Suppressor macrophage treated with lipopolysaccharide for 4 hours (primary cell): ENCODE measurements around the gene CFB.
"Not testable (repeated sequence)": the region's sequence is repeated elsewhere in the genome, so short reads cannot be mapped to it uniquely, and the experiment has no call there.

Source experiments
- DNase-seq: peaks from one replicate; pipeline ENCODE4 v3.0.0-alpha.2; 2020

CFB gene

DNA sequence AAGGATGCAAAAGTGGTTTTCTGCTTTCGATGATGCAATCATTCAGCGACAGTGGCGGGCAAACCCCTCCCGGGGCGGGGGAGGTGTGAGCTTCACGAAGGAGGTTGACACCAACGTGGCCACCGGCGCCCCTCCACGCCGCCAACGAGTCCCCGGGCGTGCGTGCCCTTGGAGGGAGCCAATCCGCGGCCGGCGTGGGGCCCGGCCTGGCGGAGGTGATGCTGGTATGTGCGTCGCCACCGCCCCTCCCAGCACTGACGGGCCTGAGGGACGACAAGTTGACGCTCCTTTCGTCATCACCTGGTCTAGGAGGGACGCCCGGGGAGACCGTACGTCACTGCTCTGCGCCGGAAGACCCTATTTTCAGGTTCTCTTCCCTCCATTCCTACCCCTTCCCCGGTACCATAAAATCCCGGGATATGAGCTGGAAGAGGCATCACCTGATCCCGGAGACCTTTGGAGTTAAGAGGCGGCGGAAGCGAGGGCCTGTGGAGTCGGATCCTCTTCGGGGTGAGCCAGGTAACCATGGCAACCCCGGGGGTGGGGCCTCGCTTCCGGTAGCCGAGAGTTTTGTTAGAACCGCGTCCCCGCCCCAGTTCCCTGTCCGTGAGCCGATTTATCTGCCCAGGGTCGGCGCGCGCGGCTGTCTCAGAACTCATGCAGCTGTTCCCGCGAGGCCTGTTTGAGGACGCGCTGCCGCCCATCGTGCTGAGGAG lies 26.3 kb downstream of the CFB start, which contains the start of gene DXO:
Gene DXO, minus strand, starts transcription at position 146 of the 716 bp plus-strand sequence. CDS start 463 bp downstream, outside the sequence.
- DNase-seq = peak; percentile 98

DNA sequence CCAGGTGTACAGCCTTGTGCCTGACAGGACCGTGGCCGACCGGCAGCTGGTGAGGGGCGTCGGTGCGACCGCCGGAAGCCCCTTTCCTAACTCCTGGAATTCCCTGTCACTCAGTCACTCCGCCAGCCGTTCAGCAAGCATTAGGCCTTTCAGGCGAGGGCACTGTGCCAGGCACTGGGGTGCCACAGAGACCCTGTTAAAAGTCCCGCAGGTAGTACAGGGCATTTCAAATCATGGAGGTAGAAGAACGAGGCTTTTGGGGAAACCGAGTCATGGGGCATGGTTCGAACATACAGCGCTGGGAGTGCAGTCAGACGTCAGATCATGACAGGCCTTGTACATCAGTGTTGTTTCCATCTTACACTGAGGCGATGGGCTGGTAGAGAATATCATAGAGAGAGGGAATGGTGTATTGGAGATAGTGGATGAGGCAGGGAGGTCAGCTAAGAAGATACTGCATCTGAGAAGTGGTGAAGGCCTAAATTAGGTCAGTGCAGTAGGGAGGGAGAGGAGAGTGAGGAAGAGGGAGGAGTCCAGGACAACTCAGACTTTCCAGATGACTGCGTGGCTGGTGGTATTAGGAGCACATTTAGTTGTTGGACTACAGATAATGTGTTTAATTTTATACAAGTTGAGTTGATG lies 26.9 kb downstream of the CFB start:
- DNase-seq = peak; percentile 60

DNA sequence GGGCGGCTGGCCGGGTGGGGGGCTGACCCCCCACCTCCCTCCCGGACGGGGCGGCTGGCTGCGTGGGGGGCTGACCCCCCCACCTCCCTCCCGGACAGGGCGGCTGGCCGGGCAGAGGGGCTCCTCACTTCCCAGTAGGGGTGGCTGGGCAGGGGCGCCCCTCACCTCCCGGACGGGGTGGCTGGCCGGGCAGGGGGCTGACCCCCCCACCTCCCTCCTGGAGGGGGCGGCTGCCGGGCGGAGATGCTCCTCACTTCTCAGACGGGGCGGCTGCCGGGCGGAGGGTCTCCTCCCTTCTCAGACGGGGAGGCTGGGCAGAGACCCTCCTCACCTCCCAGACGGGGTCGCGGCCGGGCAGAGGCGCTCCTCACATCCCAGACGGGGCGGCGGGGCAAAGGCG lies 30.2 kb downstream of the CFB start:
- DNase-seq = not testable (repeated sequence)

DNA sequence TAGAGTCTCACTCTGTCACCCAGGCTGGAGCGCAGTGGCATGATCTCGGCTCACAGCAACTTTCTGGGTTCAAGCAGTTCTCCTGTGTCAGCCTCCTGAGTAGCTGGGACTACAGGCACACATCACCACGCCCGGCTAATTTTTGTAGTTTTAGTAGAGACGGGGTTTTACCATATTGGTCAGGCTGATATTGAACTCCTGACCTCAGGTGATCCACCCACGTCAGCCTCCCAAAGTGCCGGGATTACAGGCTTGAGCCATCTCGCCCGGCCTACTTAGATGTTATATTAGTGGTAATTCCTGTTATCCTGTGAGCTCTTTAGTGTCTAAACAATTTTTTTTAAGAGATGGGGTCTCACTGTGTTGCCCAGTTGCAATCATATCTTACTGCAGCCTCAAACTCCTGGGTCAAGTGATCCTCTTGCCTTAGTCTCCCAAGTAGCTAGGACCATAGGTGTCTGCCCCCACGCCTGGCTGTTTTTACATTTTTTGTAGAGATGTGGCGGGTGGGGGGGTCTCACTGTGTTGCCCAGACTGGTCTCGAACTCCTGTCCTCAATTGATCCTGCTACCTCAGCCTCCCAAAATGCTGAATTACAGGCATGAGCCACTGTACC lies 32.0 kb downstream of the CFB start:
- DNase-seq = no peak

DNA sequence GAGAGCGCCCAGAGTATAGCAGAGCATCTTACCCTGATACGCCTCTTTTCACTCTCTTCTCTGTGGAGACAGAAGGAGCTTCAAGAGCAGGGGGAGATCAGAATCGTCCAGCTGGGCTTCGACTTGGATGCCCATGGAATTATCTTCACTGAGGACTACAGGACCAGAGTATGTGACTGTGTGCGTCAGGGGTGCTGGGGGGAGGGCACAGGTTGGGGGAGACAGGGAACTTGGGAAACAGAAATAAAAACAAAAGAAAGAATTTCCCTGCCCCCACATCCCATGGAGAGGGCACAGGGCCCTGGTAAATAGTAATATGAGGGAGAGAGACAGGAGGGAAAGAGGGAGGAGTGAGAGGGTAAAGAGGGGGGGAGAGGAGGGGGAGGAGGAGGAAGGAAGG lies 32.9 kb downstream of the CFB start:
- DNase-seq = no peak

DNA sequence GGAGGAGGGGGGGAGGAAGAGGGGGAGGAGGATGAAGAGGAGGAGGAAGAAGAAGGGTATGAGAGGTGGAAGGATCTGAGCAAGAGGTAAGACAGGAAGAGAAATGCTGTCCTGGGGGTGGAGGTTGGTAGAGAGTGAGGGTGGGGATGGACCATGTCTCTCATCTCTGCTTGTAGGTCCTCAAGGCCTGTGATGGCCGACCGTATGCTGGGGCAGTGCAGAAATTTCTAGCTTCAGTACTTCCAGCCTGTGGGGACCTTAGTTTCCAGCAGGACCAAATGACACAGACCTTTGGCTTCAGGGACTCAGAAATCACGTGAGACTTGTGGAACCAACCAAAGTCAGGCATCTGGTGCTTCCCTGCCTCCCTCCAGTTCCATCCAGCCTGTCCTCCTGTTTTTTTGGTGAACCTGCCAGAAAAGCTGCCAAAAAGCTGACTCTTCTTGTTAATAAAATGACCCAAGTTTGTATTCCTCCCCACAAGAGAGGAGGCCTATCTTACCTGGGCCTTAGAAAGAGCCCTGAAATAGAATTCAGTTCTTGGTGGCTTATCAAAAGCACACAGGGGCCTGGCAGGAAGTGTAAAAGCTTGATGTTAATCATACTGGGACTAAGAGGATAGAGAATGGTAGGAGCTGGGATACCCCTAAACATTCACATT lies 33.5 kb downstream of the CFB start:
- no peak for DNase-seq

DNA sequence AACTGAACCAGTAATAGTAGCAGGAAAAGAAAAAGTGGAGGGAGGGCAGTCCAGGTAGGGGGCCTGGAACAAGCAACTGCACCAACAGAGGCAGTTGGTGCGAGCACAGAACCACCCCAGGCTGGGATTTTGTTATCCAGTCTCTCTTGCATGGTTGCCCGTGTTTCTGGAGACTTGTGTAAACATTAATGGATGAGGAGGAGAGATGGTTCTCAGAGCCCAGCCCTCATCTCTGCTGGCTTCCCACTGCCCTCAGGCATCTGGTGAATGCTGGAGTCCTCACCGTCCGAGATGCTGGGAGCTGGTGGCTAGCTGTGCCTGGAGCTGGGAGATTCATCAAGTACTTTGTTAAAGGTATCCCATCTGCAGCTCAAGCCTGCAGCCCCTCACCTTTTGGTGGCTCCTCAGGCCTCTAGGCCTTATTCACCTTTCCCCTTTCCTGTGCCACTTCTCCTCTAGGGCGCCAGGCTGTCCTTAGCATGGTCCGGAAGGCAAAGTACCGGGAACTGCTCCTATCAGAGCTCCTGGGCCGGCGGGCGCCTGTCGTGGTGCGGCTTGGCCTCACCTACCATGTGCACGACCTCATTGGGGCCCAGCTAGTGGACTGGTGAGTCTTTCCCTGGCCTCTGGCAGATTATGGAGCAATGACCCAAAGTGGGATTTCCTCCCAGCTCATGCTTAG lies 34.4 kb downstream of the CFB start:
- DNase-seq = not testable (repeated sequence)

DNA sequence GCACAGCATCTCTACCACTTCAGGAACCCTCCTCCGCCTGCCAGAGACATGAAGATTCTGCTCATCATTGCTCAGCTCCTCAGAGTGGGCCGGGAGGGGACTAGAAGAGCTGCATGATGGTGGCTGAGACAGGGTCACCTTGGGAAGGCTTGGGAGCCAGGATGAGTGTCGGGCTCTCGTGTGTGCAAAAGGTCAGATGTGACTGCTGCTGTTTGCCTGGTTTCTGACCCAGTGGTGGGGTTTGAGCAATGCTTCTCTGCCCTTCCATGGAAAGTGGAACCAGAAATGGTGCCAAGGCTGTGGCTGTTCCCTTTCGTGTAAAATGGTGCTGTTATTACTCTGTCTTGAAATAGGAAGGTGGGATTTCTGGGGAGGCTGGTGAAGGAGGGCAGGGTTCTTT lies 35.1 kb downstream of the CFB start:
- not testable (repeated sequence) for DNase-seq

DNA sequence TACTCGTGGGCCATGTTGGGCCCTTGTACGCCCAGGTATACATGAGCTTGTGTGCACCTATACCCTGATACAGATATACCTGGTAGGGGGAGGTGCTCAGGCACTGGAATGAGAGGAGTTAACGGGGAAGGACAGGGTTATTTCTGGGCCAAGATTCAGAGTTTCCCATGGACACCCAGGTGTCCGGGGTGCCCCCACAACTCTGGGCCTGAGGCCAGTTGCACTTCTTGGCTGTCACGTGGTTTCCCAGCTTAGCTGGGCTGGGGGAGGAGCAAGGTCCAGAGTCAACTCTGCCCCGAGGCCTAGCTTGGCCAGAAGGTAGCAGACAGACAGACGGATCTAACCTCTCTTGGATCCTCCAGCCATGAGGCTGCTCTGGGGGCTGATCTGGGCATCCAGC lies 35.8 kb downstream of the CFB start, which contains the start of gene C4A:
Gene C4A, plus strand, starts transcription at position 314 of the 400 bp plus-strand sequence. Its CDS starts 51 bp downstream, at position 365.
- not testable (repeated sequence) for DNase-seq

DNA sequence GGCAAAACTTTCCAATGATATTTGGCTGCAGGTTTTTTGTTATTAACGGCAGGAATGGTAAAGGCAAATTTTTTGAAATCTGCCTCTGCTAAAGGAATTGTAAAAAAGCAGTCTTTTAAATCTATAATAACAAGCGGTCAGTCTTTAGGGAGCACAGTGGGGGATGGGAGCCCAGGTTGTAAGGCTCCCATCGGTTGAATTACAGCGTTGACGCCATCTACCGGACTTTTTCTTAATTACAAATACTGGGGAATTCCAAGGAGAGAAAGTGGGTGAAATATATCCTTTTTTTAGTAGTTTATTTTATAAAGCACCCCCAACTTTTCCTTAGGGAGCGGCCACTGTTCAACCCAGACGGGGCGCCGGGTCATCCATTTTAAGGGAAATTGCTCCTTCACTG lies 43.5 kb downstream of the CFB start:
- DNase-seq = not testable (repeated sequence)

DNA sequence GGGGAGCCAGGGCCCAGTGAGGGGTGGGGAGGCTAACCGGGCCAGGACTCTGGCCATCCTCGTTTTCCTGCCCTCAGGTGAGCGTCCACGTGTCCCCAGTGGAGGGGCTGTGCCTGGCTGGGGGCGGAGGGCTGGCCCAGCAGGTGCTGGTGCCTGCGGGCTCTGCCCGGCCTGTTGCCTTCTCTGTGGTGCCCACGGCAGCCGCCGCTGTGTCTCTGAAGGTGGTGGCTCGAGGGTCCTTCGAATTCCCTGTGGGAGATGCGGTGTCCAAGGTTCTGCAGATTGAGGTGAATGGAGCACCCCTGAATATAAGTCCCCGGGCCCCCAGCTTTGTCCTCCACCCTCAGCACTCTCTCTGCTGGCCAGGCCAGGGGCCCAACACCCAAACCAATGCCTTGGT lies 48.5 kb downstream of the CFB start:
- DNase-seq = not testable (repeated sequence)

DNA sequence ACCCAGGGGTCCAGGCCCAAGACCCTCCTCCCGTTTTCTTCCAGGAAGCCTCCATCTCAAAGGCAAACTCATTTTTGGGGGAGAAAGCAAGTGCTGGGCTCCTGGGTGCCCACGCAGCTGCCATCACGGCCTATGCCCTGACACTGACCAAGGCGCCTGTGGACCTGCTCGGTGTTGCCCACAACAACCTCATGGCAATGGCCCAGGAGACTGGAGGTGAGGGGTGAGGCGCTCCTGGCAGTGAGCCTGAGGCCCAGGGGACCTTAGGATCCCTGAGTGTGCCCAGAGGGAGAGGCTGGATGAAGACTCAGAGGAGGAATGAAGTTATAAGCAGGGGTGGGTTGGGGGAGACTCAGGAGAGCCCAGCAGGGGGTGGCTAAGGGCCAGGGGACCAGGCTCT lies 50.5 kb downstream of the CFB start:
- not testable (repeated sequence) for DNase-seq
